GM12892 (cell line): Measurements from ENCODE around the gene SNPH.

Source experiments
- POLR2A ChIP-seq: IDR thresholded peaks from 2 replicates; pipeline ENCODE4 v1.6.1; 2011; ENCODE audit warnings: low read depth, low read length, control low read depth
- POLR2AphosphoS5 ChIP-seq: IDR thresholded peaks from 2 replicates; pipeline ENCODE4 v1.6.1; 2011; ENCODE audit warnings: low read depth, low read length, control low read depth
- TAF1 ChIP-seq: IDR thresholded peaks from 2 replicates; pipeline ENCODE4 v1.6.1; 2011; ENCODE audit warnings: low read depth, mild to moderate bottlenecking, control low read depth, low read length, borderline replicate concordance

DNA sequence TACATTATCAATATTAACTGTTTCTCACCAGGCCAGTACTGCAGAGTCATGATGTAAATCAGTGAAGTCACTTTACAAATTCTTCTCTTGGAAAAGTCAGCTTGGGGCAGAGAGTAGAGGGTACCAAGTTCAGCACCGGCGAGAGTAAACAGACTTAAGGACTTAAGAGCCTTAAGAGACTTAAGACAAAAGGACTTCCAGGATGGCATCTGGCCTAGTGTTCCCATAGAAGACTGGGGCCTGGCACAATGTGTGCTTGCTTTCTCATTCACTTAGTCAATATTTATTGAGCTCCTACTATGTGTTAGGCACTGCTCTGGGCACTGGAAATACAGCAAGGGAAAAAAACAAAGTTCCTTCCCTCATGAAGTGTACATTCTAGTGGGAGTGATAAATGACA, 1.4 kb upstream of the SNPH start:
- TF ChIP-seq POLR2A, result no peak
- TF ChIP-seq POLR2AphosphoS5, result no peak
- no peak for TF ChIP-seq TAF1
